Right lobe of liver (tissue), 4 donors: Measurements from ENCODE around the gene MED27.

ENCODE experiments used
- POLR2A ChIP-seq: fragments of 450-650 bp; IDR thresholded peaks from one replicate; pipeline ENCODE4 v1.6.1; 2017; ENCODE audit warnings: antibody characterized with exemption, mild to moderate bottlenecking
- TF ChIP-seq, protein P1 (sequence below), 4 donors: fragments of 200-600 bp in 3 of 4; fragments of 450-650 bp in 1 of 4; IDR thresholded peaks; one replicate each; pipeline versions ENCODE4 v1.5.1 to v1.8.0; 2016 to 2022; ENCODE audit warnings: antibody characterized with exemption in 4 of 4, mild to moderate bottlenecking in 2 of 4
- donor health status: DM: no; HTN: no; CAD: no.
- donor health status: DM: no; HTN: no; CAD: no.
- donor health status: DM: no; HTN: yes; CAD: no.

DNA sequence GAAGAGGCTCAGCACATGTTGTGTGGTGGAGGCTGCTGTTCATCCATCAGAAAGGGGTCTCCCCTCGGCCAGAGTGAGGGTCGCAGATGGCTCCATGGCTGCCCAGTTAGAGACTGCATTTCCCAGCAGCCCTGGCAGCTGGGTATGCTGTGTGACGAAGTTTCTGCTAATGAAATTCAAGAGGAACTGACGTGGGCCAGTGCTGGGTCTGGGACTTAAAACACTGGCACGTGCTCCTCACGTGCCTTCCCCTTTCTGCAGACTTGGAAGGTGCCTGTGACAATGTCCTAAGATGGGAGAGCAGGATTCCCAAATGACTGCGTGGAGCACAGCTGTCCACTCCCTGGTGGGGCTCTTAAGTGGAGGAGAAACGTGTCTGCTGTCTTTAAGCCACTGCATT, 225.3 kb downstream of the MED27 start:
- TF ChIP-seq, protein P1, sequence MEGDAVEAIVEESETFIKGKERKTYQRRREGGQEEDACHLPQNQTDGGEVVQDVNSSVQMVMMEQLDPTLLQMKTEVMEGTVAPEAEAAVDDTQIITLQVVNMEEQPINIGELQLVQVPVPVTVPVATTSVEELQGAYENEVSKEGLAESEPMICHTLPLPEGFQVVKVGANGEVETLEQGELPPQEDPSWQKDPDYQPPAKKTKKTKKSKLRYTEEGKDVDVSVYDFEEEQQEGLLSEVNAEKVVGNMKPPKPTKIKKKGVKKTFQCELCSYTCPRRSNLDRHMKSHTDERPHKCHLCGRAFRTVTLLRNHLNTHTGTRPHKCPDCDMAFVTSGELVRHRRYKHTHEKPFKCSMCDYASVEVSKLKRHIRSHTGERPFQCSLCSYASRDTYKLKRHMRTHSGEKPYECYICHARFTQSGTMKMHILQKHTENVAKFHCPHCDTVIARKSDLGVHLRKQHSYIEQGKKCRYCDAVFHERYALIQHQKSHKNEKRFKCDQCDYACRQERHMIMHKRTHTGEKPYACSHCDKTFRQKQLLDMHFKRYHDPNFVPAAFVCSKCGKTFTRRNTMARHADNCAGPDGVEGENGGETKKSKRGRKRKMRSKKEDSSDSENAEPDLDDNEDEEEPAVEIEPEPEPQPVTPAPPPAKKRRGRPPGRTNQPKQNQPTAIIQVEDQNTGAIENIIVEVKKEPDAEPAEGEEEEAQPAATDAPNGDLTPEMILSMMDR (IDR thresholded peaks at IDR 0.05), result no peak
- TF ChIP-seq POLR2A, result no peak
